ENCODE results near the gene TSR3.

The TSR3 gene

GRCh38 chr16:1327619-1327947 lies 24.1 kb downstream of the TSR3 start:
- H3K9me3 ChIP-seq = peaks cover 8% of the 10 kb centered on the region
- TF ChIP-seq Cebpa-rat (IDR thresholded peaks at IDR 0.05) = no peak
- peaks cover 44% of the 10 kb centered on the region for H3K36me3 ChIP-seq
- no peak overlapping the region for H3K27ac ChIP-seq
- H3K27me3 ChIP-seq = peaks cover 26% of the 10 kb centered on the region
- no peak overlapping the region for H3K9ac ChIP-seq
- H3K4me2 ChIP-seq = peak overlapping the region; percentile 26; the same call in 1 of the 2 replicates
- H3K4me1 ChIP-seq = peaks cover 61% of the 10 kb centered on the region
- H3K4me3 ChIP-seq = no peak overlapping the region
- H4K20me1 ChIP-seq = peaks cover 72% of the 10 kb centered on the region

GRCh38 chr16:1326946-1327618 lies 24.6 kb downstream of the TSR3 start:
- H3K4me3 ChIP-seq = no peak overlapping the region
- no peak for TF ChIP-seq Cebpa-rat (IDR thresholded peaks at IDR 0.05)
- H3K27ac ChIP-seq = no peak overlapping the region
- H3K27me3 ChIP-seq = peaks cover 21% of the 10 kb centered on the region
- H3K4me1 ChIP-seq = peaks cover 60% of the 10 kb centered on the region
- peak overlapping the region; percentile 26 for H3K4me2 ChIP-seq
- H4K20me1 ChIP-seq = peaks cover 72% of the 10 kb centered on the region
- H3K36me3 ChIP-seq = peaks cover 49% of the 10 kb centered on the region
- peaks cover 8% of the 10 kb centered on the region for H3K9me3 ChIP-seq
- H3K9ac ChIP-seq = no peak overlapping the region

DNA sequence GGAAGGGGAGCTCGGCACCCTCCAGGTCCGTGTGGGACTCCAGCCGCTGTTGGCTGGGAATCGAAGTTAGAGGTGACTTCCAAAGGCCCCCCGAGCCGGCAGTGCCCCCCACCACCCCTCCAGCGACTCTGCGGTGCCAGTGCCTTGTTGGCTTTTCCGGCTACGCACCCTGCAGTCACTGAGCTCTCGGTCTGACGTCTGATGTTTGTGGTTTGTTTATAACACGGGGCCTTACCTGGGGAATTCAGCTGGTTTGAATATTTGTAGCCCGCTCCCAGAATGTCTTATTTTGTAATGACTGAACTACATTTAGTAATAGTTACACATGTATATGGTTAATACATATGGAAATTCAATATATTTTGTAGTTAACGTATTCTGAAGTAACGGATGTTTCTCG lies 25.3 kb downstream of the TSR3 start:
- Histone ChIP-seq H3K36me3 (peaks cover 56% of the 10 kb centered on the region), H3K4me2 (peak overlapping the region; percentile 47), H3K9ac (no peak overlapping the region), H4K20me1 (peaks cover 72% of the 10 kb centered on the region), H3K4me3 (no peak overlapping the region), H3K4me1 (peaks cover 58% of the 10 kb centered on the region), H3K27me3 (peaks cover 14% of the 10 kb centered on the region), H3K27ac (no peak overlapping the region), H3K9me3 (peaks cover 8% of the 10 kb centered on the region)
- TF ChIP-seq Cebpa-rat (IDR thresholded peaks at IDR 0.05) = no peak

DNA sequence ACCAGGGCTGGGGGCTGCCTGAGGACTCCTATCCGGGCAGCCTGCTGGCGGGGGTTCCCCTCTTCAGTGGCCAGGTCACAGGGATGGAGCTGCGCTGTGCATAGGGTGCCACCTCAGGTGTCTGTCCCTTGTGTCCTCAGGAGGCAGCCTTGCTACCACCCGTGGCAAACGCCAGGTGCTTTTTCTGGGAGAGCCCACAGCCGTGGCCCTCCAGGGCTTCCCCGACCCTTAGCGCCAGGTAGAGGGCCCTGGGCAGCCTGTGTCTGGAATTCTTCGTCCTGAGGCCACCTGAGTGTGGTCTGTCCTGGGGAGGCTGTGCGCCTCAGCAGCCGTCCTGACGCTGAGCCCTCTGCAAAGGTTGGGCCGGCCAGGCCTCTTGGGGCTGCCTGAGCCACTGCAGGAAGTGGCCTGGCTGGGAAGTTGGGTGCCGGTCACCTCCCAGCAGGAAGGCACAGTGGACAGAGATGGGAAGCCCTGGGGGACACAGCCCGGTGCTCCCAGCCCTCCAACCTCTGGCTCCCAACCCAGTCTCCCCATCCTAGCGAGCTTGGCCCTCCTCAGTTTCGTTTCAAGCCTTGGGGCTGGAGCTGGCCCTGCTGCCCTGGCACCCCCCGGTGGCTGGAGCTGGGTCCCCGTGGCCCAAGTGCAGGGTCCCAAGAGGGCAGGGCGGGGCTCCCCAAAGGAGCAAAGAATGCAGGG lies 25.9 kb downstream of the TSR3 start:
- peaks cover 8% of the 10 kb centered on the region; the same call in 1 of the 2 replicates for H3K27me3 ChIP-seq
- H3K27ac ChIP-seq = peak overlapping the region; percentile 26; the same call in 1 of the 2 replicates
- peaks cover 8% of the 10 kb centered on the region for H3K9me3 ChIP-seq
- TF ChIP-seq Cebpa-rat (IDR thresholded peaks at IDR 0.05) = no peak
- H4K20me1 ChIP-seq = peaks cover 75% of the 10 kb centered on the region
- H3K4me3 ChIP-seq = no peak overlapping the region
- peaks cover 60% of the 10 kb centered on the region for H3K4me1 ChIP-seq
- H3K36me3 ChIP-seq = peaks cover 61% of the 10 kb centered on the region
- peak overlapping the region; percentile 47 for H3K4me2 ChIP-seq
- no peak overlapping the region for H3K9ac ChIP-seq

DNA sequence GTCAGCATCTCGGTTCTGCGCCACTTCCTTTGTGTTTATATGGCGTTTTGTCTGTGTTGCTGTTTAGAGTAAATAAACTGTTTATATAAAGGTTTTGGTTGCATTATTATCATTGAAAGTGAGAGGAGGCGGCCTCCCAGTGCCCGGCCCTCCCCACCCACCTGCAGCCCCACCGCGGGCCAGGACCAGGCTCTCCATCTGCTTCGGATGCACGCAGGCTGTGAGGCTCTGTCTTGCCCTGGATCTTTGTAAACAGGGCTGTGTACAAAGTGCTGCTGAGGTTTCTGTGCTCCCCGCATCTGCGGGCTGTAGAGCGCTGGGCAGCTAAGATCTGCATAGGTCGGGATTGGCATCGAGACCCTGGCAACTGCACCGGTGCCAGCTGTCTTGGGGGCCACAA lies 26.4 kb downstream of the TSR3 start:
- Histone ChIP-seq H3K4me1 (peaks cover 61% of the 10 kb centered on the region), H4K20me1 (peaks cover 80% of the 10 kb centered on the region), H3K27me3 (peaks cover 4% of the 10 kb centered on the region; the same call in 1 of the 2 replicates), H3K27ac (no peak overlapping the region), H3K9ac (no peak overlapping the region), H3K36me3 (peaks cover 67% of the 10 kb centered on the region), H3K4me3 (no peak overlapping the region), H3K4me2 (peak overlapping the region; percentile 47; the same call in 1 of the 2 replicates), H3K9me3 (peaks cover 5% of the 10 kb centered on the region)
- no peak for TF ChIP-seq Cebpa-rat (IDR thresholded peaks at IDR 0.05)

DNA sequence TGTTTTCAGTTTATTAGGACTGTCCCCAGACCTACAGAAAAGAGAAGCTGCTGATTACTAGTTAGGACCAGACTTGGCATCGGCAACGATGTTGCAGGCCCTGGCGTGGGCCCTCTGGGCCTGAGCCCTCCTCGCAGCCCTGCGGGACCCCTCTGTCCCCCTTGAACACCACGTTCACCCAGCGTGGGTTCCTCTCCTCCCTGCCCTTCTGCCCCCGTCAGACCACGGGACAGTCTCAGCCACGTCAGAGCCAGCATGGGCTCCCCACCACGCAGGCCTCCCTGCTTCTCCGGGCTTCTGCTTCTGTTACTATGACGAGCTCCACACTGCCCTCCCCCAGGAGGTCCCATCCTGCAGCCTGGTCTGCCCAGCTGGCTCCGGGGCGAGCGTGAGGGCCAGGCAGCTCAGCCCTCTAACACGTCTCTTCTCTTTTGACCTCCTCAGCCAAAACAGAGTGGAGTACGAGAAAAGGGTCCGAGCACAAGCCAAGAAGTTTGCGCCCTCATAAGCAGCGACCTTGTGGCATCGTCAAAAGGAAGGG lies 27.3 kb downstream of the TSR3 start:
- Histone ChIP-seq H3K4me2 (no peak overlapping the region), H3K27ac (0 out of 2 replicates have a peak overlapping the region, but pooled peaks have one; percentile 32), H3K4me1 (peaks cover 61% of the 10 kb centered on the region), H3K9me3 (no peaks in the 10 kb centered on the region), H4K20me1 (peaks cover 90% of the 10 kb centered on the region), H3K9ac (no peak overlapping the region), H3K4me3 (no peak overlapping the region), H3K27me3 (no peaks in the 10 kb centered on the region), H3K36me3 (peaks cover 76% of the 10 kb centered on the region)
- TF ChIP-seq Cebpa-rat (IDR thresholded peaks at IDR 0.05) = no peak

- H3K9me3 ChIP-seq = no peaks in the 10 kb centered on the region
- H3K4me3 ChIP-seq = no peak overlapping the region
- H3K36me3 ChIP-seq = peaks cover 84% of the 10 kb centered on the region
- H3K27me3 ChIP-seq = no peaks in the 10 kb centered on the region
- peaks cover 61% of the 10 kb centered on the region for H3K4me1 ChIP-seq
- TF ChIP-seq Cebpa-rat (IDR thresholded peaks at IDR 0.05) = no peak
- peak overlapping the region; percentile 36 for H3K4me2 ChIP-seq
- peaks cover 97% of the 10 kb centered on the region for H4K20me1 ChIP-seq
- H3K9ac ChIP-seq = peak overlapping the region; percentile 16; the same call in 1 of the 2 replicates
- H3K27ac ChIP-seq = 0 out of 2 replicates have a peak overlapping the region, but pooled peaks have one; percentile 32
These were observed 28.1 kb downstream of the TSR3 start for GRCh38 chr16:1323296-1324239.

- H3K36me3 ChIP-seq = peaks cover 94% of the 10 kb centered on the region
- peaks cover 100% of the 10 kb centered on the region for H4K20me1 ChIP-seq
- no peak overlapping the region for H3K9ac ChIP-seq
- H3K27ac ChIP-seq = no peak overlapping the region
- H3K4me3 ChIP-seq = no peak overlapping the region
- no peaks in the 10 kb centered on the region for H3K9me3 ChIP-seq
- no peaks in the 10 kb centered on the region for H3K27me3 ChIP-seq
- no peak overlapping the region for H3K4me2 ChIP-seq
- TF ChIP-seq Cebpa-rat (IDR thresholded peaks at IDR 0.05) = no peak
- peaks cover 60% of the 10 kb centered on the region for H3K4me1 ChIP-seq
These were observed 29.3 kb downstream of the TSR3 start for GRCh38 chr16:1322407-1322806.

- no peaks in the 10 kb centered on the region for H3K9me3 ChIP-seq
- no peak overlapping the region for H3K27ac ChIP-seq
- no peak overlapping the region for H3K4me3 ChIP-seq
- peaks cover 44% of the 10 kb centered on the region for H3K4me1 ChIP-seq
- peaks cover 100% of the 10 kb centered on the region for H4K20me1 ChIP-seq
- peaks cover 100% of the 10 kb centered on the region for H3K36me3 ChIP-seq
- TF ChIP-seq Cebpa-rat (IDR thresholded peaks at IDR 0.05) = no peak
- H3K4me2 ChIP-seq = no peak overlapping the region
- H3K9ac ChIP-seq = no peak overlapping the region
- H3K27me3 ChIP-seq = no peaks in the 10 kb centered on the region
These were observed 30.9 kb downstream of the TSR3 start for GRCh38 chr16:1320658-1321240.

Data from BLaER1 (cell line).